ENCODE data around the gene CASP1.
A peak's percentile ranks its signal among the peaks of the same experiment; 100 is the strongest.
"Not testable (repeated sequence)": the region's sequence is repeated elsewhere in the genome, so short reads cannot be mapped to it uniquely, and the experiment has no call there.

CASP1 gene

GRCh38 chr11:105045676-105046296 is 10.8 kb upstream of the CASP1 start:
- DNase-seq, result no peak

GRCh38 chr11:105044557-105045524 is 9.9 kb upstream of the CASP1 start, which contains the start of gene CARD16:
Gene CARD16, minus strand, starts transcription at chr11:105045335. Its CDS starts 38 bp downstream, at chr11:105045297.
- DNase-seq, result not testable (repeated sequence)

GRCh38 chr11:105042178-105042577 is 7.2 kb upstream of the CASP1 start:
- no peak for DNase-seq

GRCh38 chr11:105040703-105041102 is 5.8 kb upstream of the CASP1 start:
- no peak for DNase-seq

GRCh38 chr11:105034388-105034787 is 556 bp downstream of the CASP1 start:
- DNase-seq, result not testable (repeated sequence)

- no peak for DNase-seq
These were observed 1.2 kb downstream of the CASP1 start for GRCh38 chr11:105033781-105034180.

GRCh38 chr11:105033343-105033742 is 1.6 kb downstream of the CASP1 start:
- no peak for DNase-seq

GRCh38 chr11:105032495-105032894 is 2.4 kb downstream of the CASP1 start:
- DNase-seq, result no peak

GRCh38 chr11:105027678-105028077 is 7.3 kb downstream of the CASP1 start:
- no peak for DNase-seq

GRCh38 chr11:105024394-105024793 is 10.6 kb downstream of the CASP1 start:
- no peak for DNase-seq

- DNase-seq, result no peak
These were observed 11.9 kb downstream of the CASP1 start, which contains the start of gene CASP5 for GRCh38 chr11:105023003-105023402. Gene CASP5, minus strand, starts transcription at chr11:105023168. Its CDS starts 32 bp downstream, at chr11:105023136.

GRCh38 chr11:105022527-105022926 is 12.4 kb downstream of the CASP1 start:
- no peak for DNase-seq

- no peak for DNase-seq
These were observed 27.5 kb downstream of the CASP1 start for GRCh38 chr11:105007463-105007862.

GRCh38 chr11:105005451-105005845 is 29.5 kb downstream of the CASP1 start:
- no peak for DNase-seq

- no peak for DNase-seq
These were observed 30.9 kb downstream of the CASP1 start for GRCh38 chr11:105004021-105004420.

GRCh38 chr11:105003151-105003550 is 31.8 kb downstream of the CASP1 start:
- no peak for DNase-seq

GRCh38 chr11:105000797-105001196 is 34.1 kb downstream of the CASP1 start:
- no peak for DNase-seq

- DNase-seq, result no peak
These were observed 34.8 kb downstream of the CASP1 start for GRCh38 chr11:105000167-105000566.

- no peak for DNase-seq
These were observed 35.2 kb downstream of the CASP1 start for GRCh38 chr11:104999721-105000120.

GRCh38 chr11:104997288-104997687 is 37.7 kb downstream of the CASP1 start:
- no peak for DNase-seq

- peak; percentile 43 for DNase-seq
These were observed 39.9 kb downstream of the CASP1 start for GRCh38 chr11:104995001-104995408.

GRCh38 chr11:104992781-104993180 is 42.2 kb downstream of the CASP1 start:
- DNase-seq, result no peak

GRCh38 chr11:104991994-104992393 is 43.0 kb downstream of the CASP1 start:
- no peak for DNase-seq

GRCh38 chr11:104984808-104985207 is 50.1 kb downstream of the CASP1 start:
- DNase-seq, result no peak

Data from NCI-H2081 treated with DMSO at 0.1 percent for 48 hours (cell line).